NCI-H128 (cell line): ENCODE results near the gene CPN2.

Source experiments
- DNase-seq: peaks from one replicate; lab custom pipeline; 2025; ENCODE audit not compliant: unreplicated experiment; lab: John Stamatoyannopoulos, UW

The CPN2 gene

GRCh38 chr3:194296454-194297263, 54.5 kb downstream of the CPN2 start:
- DNase-seq = no peak

DNA sequence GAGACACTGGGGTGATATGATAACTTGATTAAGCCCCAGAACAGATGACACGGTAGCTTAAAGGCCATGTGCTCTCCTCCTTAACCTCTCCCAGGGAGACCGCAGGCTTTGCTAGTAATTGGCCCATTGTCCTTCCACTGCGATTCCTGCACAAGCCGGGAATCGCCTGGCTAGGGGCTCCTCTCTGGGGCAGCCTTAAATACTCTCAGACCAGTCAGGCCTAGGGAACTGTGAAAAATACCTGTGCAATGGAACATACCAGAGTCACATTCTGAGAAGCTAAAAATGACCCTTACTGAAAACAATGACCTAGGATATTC, 56.3 kb downstream of the CPN2 start:
- no peak for DNase-seq

DNA sequence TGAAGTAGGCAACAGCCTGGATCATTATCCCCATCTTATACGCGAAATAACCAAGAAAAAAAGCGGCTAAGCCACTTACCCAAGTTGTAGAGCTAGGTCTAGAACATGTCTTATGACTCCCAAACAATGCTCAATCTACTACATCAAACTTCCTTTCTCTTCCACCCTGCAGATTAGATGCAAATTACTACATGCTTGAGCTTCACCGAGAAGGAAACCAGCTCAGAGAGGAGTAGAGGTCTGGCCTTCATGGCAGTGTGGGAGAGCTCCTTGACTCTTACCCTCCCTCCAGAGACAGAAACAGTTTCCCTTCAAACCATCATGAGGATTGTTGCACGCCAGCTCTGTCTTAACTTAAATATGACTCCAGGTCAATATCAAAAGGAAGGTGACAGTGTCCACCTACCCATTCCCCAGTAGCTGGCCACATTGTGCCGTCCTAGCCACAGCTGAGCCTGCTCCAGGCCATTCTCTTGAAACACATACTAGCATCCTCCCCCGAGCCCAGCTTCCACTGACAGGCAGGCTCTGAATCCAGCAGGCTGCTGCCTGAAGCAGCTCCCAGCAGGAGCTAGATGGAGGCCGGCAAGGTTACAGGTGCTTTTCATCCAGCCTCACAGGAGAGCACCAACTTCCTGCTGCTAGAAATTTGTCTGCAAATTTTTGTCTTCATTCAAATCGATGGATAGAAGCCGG, 56.8 kb downstream of the CPN2 start:
- no peak for DNase-seq

- DNase-seq = no peak
These were observed 57.5 kb downstream of the CPN2 start for GRCh38 chr3:194293546-194294198.

DNA sequence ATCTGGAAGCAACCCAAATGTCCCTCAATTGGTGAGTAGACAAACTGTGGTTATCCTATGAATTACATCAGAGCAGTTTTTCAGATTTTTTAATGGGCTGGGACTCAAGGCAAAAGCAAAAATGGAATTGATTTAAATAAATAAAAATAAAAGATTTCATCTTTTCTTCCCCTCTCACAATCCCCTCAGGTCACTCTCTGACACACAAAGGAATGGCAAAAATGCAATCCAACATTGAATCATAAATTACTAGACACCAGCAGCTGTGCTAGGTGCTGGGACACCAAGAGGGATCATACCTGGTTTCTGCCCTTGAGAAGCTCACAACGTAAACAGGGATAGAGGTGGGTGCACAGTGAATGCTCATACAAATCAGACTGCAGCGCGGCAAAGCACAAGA, 58.8 kb downstream of the CPN2 start:
- no peak for DNase-seq
